ENCODE measurements around the gene IER2.
A peak's percentile ranks its signal among the peaks of the same experiment; 100 is the strongest.
"Not testable (repeated sequence)": the region's sequence is repeated elsewhere in the genome, so short reads cannot be mapped to it uniquely, and the experiment has no call there.

Gene IER2

DNA sequence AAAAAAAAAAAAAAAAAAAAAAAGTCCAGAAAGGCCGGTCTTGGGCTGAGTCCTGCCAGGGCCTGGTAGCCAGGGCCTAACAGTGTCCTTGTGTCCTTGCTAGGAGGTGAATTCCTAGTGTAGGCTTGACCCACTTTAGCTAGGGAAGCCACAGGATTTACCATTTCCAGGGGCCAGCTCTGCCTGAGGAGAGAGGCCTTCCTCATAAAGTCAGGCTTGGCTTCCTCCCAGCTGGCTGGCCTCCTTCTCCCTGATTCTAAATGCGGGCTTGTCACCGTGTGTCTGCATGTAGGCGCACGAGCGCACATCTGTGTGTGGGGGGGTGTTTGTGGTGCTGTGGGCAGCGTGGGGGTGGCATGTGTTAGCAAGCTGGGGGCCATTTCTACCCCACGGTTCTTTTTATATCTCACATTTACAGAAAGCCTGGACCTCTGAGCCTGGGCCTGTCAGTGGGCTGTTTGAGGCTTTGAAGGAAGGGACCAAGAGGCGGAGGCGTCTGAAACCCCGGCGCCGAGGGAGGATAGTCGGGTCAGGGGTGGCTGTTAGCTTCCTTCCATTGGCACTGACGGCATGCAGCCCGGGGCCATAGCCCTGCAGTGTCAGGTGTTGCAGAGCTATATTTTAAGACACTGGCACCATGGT, 31.7 kb downstream of the IER2 start:
- Histone ChIP-seq H4K20me1 (ENCODE audit: low read depth, low read length) (no peaks in the 10 kb centered on the region), H3K79me2 (ENCODE audit: insufficient read depth, low read length) (no peaks in the 10 kb centered on the region), H3K36me3 (ENCODE audit: low read length) (no peaks in the 10 kb centered on the region), H3K9me2 (replicated peaks; ENCODE audit: insufficient read depth, low read length) (no peaks in the 10 kb centered on the region), H3K4me2 (ENCODE audit: low read depth, low read length, poor library complexity, severe bottlenecking) (peak overlapping the region; percentile 3), H3K27ac (ENCODE audit: low read depth, low read length) (no peak overlapping the region), H3K27me3 (ENCODE audit: low read length) (no peaks in the 10 kb centered on the region), H3K9ac (ENCODE audit: low read length) (no peak overlapping the region), H3K9me3 (ENCODE audit: insufficient read depth, low read length) (no peaks in the 10 kb centered on the region), H3K4me3 (ENCODE audit: insufficient read depth, low read length, poor library complexity, severe bottlenecking) (no peak overlapping the region), H3F3A (ENCODE audit: insufficient read depth) (no peaks in the 10 kb centered on the region), H2AFZ (ENCODE audit: low read depth, low read length, severe bottlenecking) (no peak overlapping the region)
- no peak for TF ChIP-seq EZH2phosphoT487 (conservative IDR thresholded peaks at IDR 0.05; ENCODE audit: low read length)
- TF ChIP-seq CTCF (IDR thresholded peaks at IDR 0.05; ENCODE audit: insufficient read depth, low read length, poor library complexity, severe bottlenecking): no peak

GRCh38 chr19:13184926-13185325, 34.7 kb downstream of the IER2 start:
- not testable (repeated sequence) for H3K4me2 ChIP-seq (ENCODE audit: low read depth, low read length, poor library complexity, severe bottlenecking); H3K27me3 ChIP-seq (ENCODE audit: low read length); H3K9me3 ChIP-seq (ENCODE audit: insufficient read depth, low read length); H3F3A ChIP-seq (ENCODE audit: insufficient read depth); H3K79me2 ChIP-seq (ENCODE audit: insufficient read depth, low read length); H3K9me2 ChIP-seq (replicated peaks; ENCODE audit: insufficient read depth, low read length); H3K36me3 ChIP-seq (ENCODE audit: low read length); H4K20me1 ChIP-seq (ENCODE audit: low read depth, low read length); H3K9ac ChIP-seq (ENCODE audit: low read length); H3K27ac ChIP-seq (ENCODE audit: low read depth, low read length); H2AFZ ChIP-seq (ENCODE audit: low read depth, low read length, severe bottlenecking); H3K4me3 ChIP-seq (ENCODE audit: insufficient read depth, low read length, poor library complexity, severe bottlenecking)

DNA sequence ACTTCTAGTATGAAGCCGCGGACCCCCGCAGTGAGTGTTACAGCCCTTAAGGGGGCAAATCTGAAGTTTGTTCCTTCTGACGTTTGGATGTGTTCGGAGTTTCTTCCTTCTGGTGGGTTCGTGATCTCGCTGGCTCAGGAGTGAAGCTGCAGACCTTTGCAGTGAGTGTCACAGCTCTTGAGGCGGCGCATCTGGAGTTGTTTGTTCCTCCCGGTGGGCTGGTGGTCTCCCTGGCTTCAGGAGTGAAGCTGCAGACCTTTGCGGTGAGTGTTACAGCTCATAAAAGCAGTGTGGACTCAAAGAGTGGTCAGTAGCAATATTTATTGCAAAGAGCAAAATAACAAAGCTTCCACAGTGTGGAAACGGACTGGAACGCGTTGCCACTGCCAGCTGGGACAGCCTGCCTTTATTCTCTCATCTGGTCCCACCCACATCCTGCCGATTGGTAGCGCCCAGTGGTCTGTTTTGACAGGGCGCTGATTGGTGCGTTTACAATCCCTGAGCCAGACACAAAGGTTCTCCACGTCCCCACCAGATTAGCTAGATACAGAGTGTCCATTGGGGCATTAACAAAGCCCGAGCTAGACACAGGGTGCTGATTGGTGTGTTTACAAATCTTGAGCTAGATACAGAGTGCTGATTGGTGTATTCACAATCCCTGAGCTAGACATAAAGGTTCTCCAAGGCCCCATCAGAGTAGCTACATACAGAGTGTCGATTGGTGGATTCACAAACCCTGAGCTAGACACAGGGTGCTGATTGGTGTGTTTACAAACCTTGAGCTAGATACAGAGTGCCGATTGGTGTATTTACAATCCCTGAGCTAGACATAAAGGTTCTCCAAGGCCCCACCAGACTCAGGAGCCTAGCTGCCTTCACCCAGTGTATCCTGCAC, 35.8 kb downstream of the IER2 start:
- H3K9ac ChIP-seq (ENCODE audit: low read length); H3K27ac ChIP-seq (ENCODE audit: low read depth, low read length); H3F3A ChIP-seq (ENCODE audit: insufficient read depth); H3K79me2 ChIP-seq (ENCODE audit: insufficient read depth, low read length); H4K20me1 ChIP-seq (ENCODE audit: low read depth, low read length); H2AFZ ChIP-seq (ENCODE audit: low read depth, low read length, severe bottlenecking); H3K9me3 ChIP-seq (ENCODE audit: insufficient read depth, low read length); H3K36me3 ChIP-seq (ENCODE audit: low read length); H3K4me3 ChIP-seq (ENCODE audit: insufficient read depth, low read length, poor library complexity, severe bottlenecking); H3K9me2 ChIP-seq (replicated peaks; ENCODE audit: insufficient read depth, low read length); H3K27me3 ChIP-seq (ENCODE audit: low read length); H3K4me2 ChIP-seq (ENCODE audit: low read depth, low read length, poor library complexity, severe bottlenecking): not testable (repeated sequence)

GRCh38 chr19:13186688-13187087, 36.5 kb downstream of the IER2 start:
- not testable (repeated sequence) for H3K4me3 ChIP-seq (ENCODE audit: insufficient read depth, low read length, poor library complexity, severe bottlenecking); H3K9me2 ChIP-seq (replicated peaks; ENCODE audit: insufficient read depth, low read length); H2AFZ ChIP-seq (ENCODE audit: low read depth, low read length, severe bottlenecking); H4K20me1 ChIP-seq (ENCODE audit: low read depth, low read length); H3K27me3 ChIP-seq (ENCODE audit: low read length); H3K9ac ChIP-seq (ENCODE audit: low read length); H3K27ac ChIP-seq (ENCODE audit: low read depth, low read length); H3K79me2 ChIP-seq (ENCODE audit: insufficient read depth, low read length); H3K36me3 ChIP-seq (ENCODE audit: low read length); H3K4me2 ChIP-seq (ENCODE audit: low read depth, low read length, poor library complexity, severe bottlenecking); H3K9me3 ChIP-seq (ENCODE audit: insufficient read depth, low read length); H3F3A ChIP-seq (ENCODE audit: insufficient read depth)
